Adipocyte (in vitro differentiated cells): ENCODE results near the gene GNAL.

Source experiments
- DNase-seq: peaks from one replicate; pipeline ENCODE4 v3.0.0-alpha.2; 2015; ENCODE audit warnings: low read depth
- H3K27me3 ChIP-seq: replicated peaks from 2 replicates; pipeline ENCODE4 v1.7.0; 2013; ENCODE audit warnings: mild to moderate bottlenecking, low read length, moderate library complexity; ENCODE audit not compliant: control insufficient read depth, insufficient read depth
- H3K36me3 ChIP-seq: 2 replicates; pipeline ENCODE4 v1.7.0; 2013; ENCODE audit warnings: low read length, mild to moderate bottlenecking, moderate library complexity; ENCODE audit not compliant: control insufficient read depth, insufficient read depth, severe bottlenecking
- H3K4me1 ChIP-seq: 2 replicates; pipeline ENCODE4 v1.7.0; 2013; ENCODE audit warnings: mild to moderate bottlenecking, low read length, moderate library complexity; ENCODE audit not compliant: control insufficient read depth, insufficient read depth
- H3K4me3 ChIP-seq: 2 replicates; pipeline ENCODE4 v1.7.0; 2013; ENCODE audit warnings: mild to moderate bottlenecking, low read length, moderate library complexity
- H3K9ac ChIP-seq: 2 replicates; pipeline ENCODE4 v1.7.0; 2013; ENCODE audit warnings: mild to moderate bottlenecking, low read length, moderate library complexity
- H3K9me3 ChIP-seq: 2 replicates; pipeline ENCODE4 v1.7.0; 2013; ENCODE audit warnings: mild to moderate bottlenecking, low read length, moderate library complexity; ENCODE audit not compliant: control insufficient read depth

The GNAL gene

DNA sequence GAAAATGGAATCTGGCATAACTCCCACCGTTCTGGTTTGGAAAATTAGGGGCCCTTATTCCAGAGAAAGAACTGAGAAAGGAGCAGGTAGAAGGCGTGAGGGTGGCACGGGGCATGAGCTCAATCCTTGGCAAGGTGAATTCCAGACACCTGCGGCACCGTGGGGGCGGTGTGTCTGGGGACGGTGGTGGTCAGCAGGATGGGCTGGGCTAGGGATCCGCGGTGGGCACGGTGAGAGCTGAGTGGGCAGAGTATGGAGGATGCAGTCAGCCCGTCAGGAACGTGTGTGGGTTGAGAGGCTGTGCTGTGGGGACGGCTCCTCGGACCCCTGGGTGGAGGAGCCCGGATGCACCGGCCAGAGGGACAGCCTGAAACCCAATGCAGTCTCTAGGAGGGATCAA is 61.1 kb downstream of the GNAL start:
- Histone ChIP-seq H3K9ac (no peak overlapping the region), H3K27me3 (peaks cover 18% of the 10 kb centered on the region), H3K4me1 (no peaks in the 10 kb centered on the region), H3K9me3 (no peaks in the 10 kb centered on the region), H3K4me3 (no peak overlapping the region), H3K36me3 (no peaks in the 10 kb centered on the region)
- no peak for DNase-seq

DNA sequence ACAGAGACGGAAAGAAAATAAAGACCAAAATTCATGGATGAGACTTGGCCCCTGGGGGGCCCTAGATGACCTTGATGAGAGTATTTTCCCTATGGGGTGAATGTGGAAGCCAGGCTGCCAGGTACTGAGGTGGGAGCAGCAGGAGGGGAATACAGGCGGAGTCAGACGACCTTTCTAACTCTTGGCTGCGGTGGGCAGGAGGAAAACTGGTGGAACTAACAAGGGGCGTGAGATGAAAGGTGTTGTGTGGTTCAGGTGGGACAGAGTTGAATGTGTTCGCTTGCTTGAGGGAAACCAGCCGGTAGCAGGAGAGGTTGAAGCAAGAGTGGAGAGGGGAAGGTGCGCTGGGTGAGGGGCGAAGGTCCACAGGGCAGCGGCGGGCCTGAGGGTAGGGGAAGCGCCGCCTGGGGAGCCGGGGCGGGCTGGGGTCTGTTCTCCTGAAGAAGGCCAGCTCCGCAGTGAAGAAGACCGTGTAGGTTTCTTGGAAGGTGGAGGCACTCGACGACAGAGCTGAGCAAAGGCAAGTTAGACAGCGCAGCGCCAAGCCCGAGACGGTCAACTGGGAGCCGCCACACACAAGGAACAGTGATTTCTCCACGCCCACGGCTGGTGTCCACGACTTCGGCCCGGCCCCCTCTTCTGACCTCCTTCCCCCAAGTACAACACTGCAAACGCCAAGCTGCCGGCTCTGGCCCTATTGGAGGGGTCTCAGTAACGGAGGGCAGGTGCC is 61.7 kb downstream of the GNAL start:
- H3K9me3 ChIP-seq, result no peaks in the 10 kb centered on the region
- no peaks in the 10 kb centered on the region for H3K4me1 ChIP-seq
- H3K4me3 ChIP-seq, result no peak overlapping the region
- no peaks in the 10 kb centered on the region for H3K36me3 ChIP-seq
- DNase-seq, result no peak
- H3K9ac ChIP-seq, result no peak overlapping the region
- H3K27me3 ChIP-seq, result peaks cover 18% of the 10 kb centered on the region

DNA sequence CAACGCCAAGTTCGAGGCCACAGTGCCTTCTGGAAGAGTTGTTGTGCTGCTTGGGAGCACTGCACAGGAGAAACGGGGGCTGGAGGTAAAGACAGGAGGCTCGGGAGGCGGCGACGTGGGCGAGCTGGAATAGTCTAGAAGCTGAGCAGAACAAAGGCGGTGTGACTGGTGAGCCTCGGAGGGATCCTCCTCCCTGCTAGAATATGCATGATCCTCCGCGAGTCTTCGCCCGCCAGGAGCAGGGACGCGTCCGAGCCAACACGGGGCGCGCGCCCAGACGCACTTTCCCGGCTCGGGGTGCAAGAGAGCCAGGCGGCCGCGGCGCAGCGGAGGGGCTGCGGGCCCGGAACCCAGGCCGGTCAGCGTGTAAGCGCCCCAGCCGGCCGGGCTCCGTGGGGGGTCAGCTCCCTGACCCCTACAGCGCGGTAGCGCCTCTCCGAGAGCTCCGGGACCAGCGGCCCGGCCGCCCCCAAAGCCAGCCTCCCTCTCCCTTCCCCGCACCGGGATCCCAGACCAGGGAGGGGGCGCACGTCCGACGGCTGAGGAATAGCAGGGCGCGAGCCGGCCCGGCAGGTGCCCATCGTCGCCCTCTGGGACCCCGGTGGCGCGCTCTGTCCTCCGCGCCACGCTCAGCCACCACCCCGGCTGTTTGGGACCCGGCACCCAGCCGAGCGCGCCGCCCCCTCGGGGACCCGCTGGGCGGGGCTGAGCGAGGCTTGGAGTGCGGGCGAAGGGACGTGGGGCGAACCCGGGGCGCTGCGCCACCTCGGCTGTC is 62.5 kb downstream of the GNAL start:
- H3K27me3 ChIP-seq, result peaks cover 18% of the 10 kb centered on the region
- H3K36me3 ChIP-seq, result no peaks in the 10 kb centered on the region

DNA sequence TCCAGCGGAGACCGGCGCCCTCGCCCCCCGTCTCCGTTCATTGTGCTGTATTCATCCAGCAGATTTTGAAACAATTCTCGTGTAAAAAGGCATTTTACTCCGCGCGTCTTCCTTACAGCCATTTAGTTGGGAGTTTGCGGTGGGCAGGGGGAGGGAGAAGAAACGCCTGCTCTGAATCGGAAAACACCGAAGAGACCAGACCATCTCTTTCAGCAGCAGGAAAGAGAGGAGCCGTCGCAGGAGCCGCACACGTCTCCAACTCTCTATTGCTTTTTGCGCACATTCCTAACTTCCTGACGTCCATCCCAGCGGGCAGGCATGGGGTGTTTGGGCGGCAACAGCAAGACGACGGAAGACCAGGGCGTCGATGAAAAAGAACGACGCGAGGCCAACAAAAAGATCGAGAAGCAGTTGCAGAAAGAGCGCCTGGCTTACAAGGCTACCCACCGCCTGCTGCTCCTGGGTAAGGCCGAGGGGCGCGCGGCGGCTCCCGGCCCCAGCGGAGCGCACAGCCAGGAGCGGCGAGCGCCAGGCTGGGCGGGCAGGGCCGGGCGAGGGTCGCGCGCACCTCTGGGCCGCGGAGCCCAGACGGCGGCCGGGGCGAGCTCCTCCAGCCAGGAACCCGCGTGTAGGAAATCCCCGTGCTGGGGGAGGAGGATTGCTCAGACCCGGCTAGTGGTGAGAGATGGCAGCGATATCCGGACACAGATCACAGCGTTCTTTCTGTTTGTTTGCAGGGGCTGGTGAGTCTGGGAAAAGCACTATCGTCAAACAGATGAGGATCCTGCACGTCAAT is 63.2 kb downstream of the GNAL start:
- no peaks in the 10 kb centered on the region for H3K36me3 ChIP-seq

More for the DNA sequence above, 62.5 kb downstream of the GNAL start:
- Histone ChIP-seq H3K9ac (no peak overlapping the region), H3K9me3 (no peaks in the 10 kb centered on the region), H3K4me3 (no peak overlapping the region), H3K4me1 (no peaks in the 10 kb centered on the region)
- no peak for DNase-seq

DNA sequence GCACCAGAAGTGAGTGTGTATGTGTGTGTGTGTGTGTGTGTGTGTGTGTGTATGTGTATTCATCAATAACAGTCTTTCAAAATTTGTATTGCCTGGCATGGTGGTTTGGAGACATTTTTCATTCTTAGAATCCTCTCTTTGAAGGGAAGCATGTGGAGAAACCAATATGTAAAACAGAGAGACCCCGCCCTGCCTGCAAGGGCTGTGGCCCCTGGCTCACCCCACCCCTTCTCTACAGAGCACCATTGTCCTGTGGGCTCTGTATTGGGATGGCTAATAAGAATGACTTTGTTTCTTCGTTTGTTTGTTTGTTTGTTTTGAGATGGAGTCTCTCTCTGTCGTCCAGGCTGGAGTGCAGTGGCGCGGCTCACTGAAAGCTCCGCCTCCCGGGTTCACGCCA is 65.9 kb downstream of the GNAL start:
- Histone ChIP-seq H3K4me3 (no peak overlapping the region), H3K9ac (no peak overlapping the region), H3K9me3 (no peaks in the 10 kb centered on the region), H3K4me1 (no peaks in the 10 kb centered on the region), H3K27me3 (peaks cover 3% of the 10 kb centered on the region), H3K36me3 (no peaks in the 10 kb centered on the region)
- no peak for DNase-seq

More for the DNA sequence above, 63.2 kb downstream of the GNAL start:
- H3K27me3 ChIP-seq, result peaks cover 12% of the 10 kb centered on the region
- H3K9me3 ChIP-seq, result no peaks in the 10 kb centered on the region
- peak overlapping the region; percentile 54 for H3K4me3 ChIP-seq
- DNase-seq, result peak; percentile 26
- no peak overlapping the region for H3K9ac ChIP-seq
- H3K4me1 ChIP-seq, result no peaks in the 10 kb centered on the region

DNA sequence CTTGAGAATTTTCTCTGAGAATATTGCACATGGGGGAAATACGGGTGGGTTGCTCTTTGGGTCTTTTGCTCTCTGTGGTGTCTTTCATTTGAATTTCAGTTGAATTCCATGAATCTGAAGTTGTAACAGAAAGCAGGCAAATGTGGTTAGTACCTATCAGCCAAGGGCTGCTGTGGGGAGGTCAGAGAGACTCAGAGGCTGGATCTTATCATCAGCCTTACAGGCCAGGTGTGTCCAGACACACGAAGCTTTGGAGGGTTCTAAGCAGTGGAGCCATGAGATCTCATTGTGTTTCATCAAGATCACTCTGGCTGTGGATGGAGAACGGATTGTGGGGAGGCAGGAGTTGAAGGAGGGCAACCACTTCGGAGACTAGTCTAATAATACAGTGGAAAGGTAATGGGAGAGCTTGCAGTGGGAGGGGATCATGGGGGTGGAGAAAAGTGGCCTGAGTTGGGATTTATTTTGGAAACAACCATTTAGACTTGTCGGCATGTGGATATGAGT is 68.1 kb downstream of the GNAL start:
- Histone ChIP-seq H3K9ac (no peak overlapping the region), H3K36me3 (no peaks in the 10 kb centered on the region), H3K4me1 (no peaks in the 10 kb centered on the region), H3K27me3 (no peaks in the 10 kb centered on the region), H3K4me3 (no peak overlapping the region), H3K9me3 (no peaks in the 10 kb centered on the region)
- no peak for DNase-seq

DNA sequence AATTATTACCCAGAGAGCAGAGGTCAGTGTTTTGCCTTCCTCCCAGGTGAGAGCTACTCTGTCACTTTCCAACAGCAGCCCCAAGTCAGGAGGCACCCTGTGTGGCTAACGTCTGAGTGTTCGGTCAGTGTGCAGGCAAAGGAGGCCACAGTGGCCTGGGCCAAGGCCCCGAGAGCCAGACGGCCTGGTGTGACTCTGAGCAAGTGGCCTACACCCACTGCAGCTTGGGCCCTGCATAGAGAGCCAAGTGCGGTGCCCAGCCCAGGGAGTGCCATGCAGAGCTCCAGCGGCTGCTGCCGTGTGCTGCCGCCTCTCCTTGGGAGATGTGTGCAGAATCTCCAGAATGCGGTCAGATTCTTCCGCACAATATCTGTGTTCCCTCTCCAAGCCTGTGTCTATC is 70.4 kb downstream of the GNAL start:
- Histone ChIP-seq H3K4me1 (no peaks in the 10 kb centered on the region), H3K9ac (no peak overlapping the region), H3K9me3 (no peaks in the 10 kb centered on the region), H3K36me3 (no peaks in the 10 kb centered on the region), H3K27me3 (no peaks in the 10 kb centered on the region), H3K4me3 (no peak overlapping the region)
- no peak for DNase-seq

DNA sequence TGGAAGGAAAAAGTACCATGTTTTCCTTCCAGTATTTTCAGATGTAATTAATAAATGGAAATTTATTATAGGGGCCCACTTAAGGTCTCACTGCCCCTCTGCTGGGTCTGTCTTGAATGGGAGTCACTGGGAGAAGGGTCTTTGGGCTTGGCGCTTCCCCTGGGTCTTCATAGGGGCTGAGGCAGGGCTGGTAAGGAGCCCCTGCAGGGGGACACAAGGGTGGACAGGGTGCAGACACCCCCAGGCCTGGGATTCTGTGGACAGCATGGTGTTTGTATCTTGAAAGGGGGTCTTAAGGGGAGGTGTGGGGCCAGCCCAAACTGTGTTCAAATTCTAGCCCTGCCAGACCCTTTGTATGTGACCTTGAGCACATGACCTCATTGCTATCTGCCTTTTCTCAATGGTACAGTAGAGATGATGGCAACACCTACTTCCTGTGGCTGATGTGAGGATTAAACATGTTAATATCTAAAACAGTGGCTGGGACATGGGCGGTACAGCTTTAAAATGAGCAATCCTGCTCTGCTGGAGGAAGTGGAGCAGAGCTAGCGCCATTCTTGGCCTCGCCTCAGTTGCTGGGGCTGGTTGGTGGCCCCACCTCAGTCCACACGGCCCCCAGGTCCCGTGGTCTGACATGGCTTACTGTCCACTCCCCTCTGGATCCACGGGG is 71.6 kb downstream of the GNAL start:
- no peaks in the 10 kb centered on the region for H3K36me3 ChIP-seq
- H3K27me3 ChIP-seq, result no peaks in the 10 kb centered on the region
- no peak overlapping the region for H3K9ac ChIP-seq
- H3K4me1 ChIP-seq, result no peaks in the 10 kb centered on the region
- no peaks in the 10 kb centered on the region for H3K9me3 ChIP-seq
- no peak overlapping the region for H3K4me3 ChIP-seq
- no peak for DNase-seq

DNA sequence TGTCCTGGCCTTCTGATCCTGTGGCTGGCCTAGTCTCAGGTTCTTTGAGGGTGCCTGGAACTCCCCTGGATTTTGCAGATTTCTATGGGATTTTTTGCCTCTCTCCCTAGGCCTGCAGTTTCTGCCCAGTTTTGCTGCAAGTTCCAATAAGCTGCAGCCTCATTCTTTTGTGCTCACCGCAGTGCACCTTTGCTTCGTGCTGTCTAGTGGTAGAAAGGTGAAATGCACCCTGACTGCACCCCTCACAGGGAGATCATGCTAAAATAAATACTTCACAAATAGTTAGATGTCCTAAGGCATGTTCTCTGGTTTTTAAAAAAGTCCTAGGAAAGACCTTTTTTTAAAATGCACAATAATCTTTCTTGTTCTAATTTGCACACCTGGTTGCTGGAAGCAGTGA is 72.5 kb downstream of the GNAL start:
- Histone ChIP-seq H3K9ac (no peak overlapping the region), H3K4me1 (no peaks in the 10 kb centered on the region), H3K27me3 (no peaks in the 10 kb centered on the region), H3K4me3 (no peak overlapping the region), H3K36me3 (no peaks in the 10 kb centered on the region), H3K9me3 (no peaks in the 10 kb centered on the region)
- DNase-seq, result no peak

DNA sequence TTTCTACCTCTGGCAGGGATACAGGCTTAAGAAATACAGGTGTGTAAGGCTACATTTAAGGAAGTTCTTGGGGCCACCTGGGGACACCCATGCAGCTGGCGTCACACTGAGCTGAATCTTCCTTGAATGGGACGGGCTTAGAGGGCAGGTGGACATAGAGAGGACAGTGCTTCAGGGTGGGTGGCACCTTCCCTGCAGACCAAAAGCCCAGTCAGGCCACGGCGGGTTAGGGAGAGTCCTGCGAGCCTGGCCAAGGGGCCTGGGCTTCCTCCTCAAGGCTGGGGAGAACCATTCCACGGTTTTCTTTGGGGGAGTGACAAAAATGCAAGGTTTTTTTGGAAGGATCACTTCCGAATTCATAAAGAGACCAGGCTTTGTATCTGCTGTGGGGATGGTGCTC is 73.4 kb downstream of the GNAL start:
- Histone ChIP-seq H3K27me3 (no peaks in the 10 kb centered on the region), H3K4me3 (no peak overlapping the region), H3K9me3 (no peaks in the 10 kb centered on the region), H3K9ac (no peak overlapping the region), H3K36me3 (no peaks in the 10 kb centered on the region), H3K4me1 (no peaks in the 10 kb centered on the region)
- DNase-seq, result no peak
